COLO829 (cell line): ENCODE measurements around the gene KRT78.
"Not testable (repeated sequence)": the region's sequence is repeated elsewhere in the genome, so short reads cannot be mapped to it uniquely, and the experiment has no call there.

Experiments used
- DNase-seq: peaks from one replicate; pipeline ENCODE4 v3.0.0; 2012; ENCODE audit warnings: low spot score

The KRT78 gene

GRCh38 chr12:52848661-52849255 lies at the start of gene KRT78:
Gene KRT78, minus strand, starts transcription at chr12:52848994. Its CDS starts 64 bp downstream, at chr12:52848930.
- no peak for DNase-seq

DNA sequence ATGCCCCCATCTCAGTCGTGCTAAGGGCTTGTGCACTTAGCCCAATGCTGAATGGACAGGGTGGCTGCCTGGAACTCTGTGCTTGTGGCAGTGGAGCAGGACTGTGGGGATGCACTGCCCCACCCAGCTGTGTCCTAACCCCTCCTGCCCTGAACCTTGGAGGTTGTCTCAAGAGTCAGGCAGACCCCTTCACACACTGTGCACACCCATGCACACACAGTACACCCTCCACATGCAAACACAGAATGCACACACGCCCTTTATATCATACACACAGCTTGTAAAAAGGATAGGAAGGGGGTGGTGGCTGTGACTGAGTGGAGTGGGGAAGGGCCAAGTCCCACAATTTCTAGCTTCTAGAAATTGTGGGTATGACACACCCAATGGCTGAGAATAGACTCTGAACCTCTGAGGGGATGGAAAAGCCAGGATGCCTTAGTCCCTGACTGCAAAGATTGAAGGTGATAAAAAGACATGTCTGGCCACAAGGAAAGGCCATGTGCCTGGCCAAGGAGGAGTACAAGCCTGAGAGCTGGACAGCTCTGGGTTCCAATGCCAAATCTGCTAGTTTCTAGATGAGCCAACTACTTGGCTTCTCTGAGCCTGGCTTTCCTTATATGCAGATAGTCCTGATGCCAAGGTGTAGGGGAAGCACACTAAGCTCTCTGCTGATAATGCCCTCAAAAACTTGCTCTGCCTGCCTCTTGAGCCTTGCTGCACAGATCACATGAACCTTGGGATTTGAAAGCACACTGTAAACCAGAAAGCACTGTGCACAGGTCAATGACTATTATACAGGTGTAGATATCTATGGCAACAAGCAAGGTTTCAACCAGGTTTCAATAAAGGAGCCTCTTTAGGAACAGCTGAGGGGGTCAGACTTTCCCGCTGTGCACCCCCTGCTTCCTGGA lies 47.7 kb upstream of the KRT78 start:
- no peak for DNase-seq

DNA sequence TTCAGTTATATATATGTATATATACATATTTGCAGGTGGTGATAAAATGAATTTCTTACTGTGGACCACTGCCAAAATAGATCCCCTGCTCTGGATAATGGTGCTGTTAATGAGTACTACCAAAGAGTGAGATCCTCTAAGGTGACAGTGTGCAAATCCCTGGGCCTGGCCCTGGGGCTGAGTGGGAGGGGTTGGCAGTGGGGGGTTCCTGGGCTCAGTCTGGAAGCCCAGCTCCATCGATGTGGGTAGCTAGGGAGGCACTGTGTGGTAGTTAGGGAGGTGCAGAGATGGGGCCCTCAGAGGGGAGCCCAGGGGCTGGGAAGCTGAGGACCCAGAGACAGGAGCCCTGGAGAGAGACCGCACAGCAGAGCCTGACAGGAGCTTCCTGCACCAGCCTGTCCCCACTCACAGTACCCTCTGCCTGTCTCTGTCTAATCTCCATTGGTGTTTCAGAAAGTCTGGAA lies 47.0 kb upstream of the KRT78 start:
- no peak for DNase-seq

GRCh38 chr12:52892974-52893373 lies 44.2 kb upstream of the KRT78 start:
- no peak for DNase-seq

DNA sequence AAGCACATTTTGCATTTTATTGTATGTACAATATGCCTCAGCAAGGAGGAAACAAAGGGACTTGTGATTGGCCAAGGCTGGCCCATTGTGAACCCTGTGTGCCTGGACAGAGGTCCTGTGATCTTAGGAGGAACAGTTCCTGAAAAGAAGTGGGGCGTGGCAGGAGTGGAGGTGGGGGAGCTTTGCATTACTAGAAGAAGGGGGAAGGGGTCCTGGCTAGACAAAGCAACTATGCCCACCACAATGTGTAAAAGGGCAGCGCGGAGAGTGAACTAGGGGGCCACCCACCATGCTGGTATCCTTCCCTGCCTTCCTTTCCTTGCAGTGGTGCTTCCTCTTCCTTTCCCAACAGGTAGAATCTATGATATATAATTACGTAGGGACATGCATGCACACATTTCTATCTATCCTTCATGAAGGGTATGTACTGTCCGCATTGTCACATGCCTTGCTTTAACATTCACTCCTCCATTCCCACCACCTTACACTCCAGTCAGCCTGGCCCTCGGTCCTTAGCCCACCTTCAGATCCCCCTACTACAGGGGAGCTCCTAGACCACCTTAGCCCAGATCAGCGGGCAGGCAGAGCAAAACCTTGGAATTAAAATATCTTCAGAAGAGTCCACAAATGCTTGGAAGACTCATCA lies 43.5 kb upstream of the KRT78 start:
- no peak for DNase-seq

- no peak for DNase-seq
Observed at GRCh38 chr12:52891044-52891443, 42.2 kb upstream of the KRT78 start.

DNA sequence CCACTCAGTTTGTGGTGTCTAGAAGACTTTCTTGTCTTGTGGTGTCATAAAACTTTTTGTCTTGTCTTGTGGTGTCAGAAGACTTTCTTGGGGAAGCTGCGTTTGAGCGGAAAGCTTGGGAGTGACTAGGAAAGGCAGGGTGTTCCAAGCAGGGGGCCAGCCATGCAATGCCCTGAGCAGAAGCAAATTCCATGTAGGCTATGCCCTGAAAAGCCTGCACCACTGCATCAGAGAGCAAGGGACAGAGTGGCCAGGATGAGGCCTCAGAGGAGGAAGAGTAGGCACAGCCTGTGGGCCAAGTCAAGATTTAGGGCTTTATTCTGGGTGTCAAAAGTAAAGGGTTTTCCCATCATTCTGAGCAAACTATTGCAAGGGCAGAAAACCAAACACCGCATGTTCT lies 41.6 kb upstream of the KRT78 start:
- no peak for DNase-seq

DNA sequence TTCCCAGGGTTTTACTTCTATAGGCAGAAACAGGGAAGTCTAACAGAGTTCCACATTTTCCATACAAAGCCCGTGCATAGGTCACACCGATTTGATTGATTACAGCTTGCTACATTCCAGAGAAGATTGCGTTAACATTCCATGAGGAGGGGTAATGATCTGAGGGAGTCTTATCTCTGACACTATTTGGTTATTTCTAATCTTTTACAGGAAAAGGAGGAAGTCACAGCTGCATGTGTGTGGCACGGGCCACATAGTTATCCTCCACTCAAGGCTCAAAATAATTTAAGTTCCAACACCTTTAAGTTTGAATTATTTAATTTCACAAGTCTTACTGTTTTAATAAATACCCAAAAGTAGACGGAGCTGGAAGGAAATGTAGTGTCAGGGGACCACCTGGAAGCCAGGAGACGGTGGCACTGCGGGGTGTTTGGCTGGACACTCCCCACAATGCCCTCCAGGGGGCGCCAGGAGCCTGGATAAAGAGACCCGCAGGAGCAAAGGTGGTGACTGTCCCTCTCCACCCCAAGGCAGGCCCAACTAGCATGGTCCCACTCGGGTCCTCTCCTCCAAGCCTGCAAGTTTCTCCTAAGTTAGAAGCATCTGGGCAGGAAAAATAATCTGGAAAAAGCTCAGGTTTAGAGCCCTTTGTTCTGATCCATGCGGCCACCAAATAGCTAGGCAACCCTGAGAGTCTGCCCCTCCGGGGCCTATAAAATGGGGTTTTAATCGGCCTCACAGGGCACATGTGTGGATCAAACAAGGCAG lies 35.9 kb upstream of the KRT78 start:
- peak; percentile 74 for DNase-seq

- not testable (repeated sequence) for DNase-seq
Observed at GRCh38 chr12:52880499-52880898, 31.7 kb upstream of the KRT78 start.

DNA sequence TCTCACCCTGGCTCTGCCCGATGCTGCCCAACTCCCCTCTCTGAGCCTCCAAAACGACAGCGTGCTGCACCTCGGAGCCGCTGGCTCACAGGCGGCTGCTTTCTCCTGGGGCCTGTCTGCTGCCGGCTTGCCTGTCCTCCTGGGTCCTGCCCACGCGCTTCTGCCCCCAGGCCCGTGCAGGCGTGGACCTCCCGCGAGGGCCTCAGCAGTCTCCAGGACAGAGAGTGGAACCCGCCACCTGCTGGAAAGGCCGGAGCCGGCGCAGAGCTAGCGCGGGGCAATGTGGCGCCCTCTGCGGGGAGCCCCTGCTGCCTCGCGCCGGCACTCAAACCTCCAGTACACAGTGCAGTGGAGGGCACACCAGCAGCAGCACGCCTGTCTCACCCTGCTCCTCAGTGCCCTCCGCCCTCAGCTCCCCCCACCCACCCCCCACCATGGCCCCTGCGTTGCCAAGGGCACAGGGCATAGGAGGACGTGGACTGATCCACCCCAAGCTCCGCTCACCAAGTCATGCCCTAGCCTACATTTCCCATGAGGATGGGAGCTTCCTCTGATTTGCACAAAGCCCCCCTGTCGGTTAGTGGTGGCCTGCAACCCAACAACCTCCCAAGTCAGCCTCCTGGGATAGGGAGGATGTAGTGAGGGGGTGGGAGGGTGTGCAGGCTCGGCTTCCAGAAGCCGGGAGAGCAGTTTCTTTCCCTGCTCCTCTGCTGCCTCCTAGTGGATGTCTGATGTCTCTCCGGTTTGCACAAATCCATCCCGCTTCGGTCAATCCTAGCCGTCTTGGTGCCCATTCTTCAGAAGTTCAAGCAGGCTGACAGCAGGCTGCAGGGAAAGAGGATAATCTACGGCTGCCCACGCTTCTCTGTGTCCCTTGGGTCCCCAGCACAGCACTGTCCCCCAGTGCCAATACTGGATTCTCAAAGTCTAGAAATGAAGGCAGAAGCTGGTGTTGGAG lies 30.9 kb upstream of the KRT78 start:
- peak; percentile 89 for DNase-seq

GRCh38 chr12:52878507-52879393 lies 30.0 kb upstream of the KRT78 start:
- no peak for DNase-seq

GRCh38 chr12:52877242-52877641 lies 28.4 kb upstream of the KRT78 start:
- DNase-seq: no peak

DNA sequence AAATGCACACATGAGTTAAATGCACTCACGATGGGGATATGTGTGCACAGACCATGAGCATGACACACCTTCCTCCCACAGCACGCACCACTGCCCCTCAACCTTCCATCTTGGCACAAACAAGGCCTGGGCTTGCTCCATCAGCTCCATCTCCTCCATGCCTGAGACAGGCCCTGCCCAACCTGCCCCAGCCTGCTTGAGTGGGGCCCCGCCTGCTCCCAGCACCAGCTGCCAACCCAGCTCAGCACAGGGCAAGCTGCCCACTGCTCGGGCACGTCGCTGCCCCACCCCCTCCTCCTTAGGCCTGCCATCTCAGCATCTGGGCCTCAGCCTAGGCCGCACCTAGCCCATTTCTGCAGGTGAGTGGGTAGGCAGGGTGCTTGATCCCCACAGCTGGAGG lies 27.6 kb upstream of the KRT78 start:
- DNase-seq: no peak

GRCh38 chr12:52874573-52875435 lies 26.0 kb upstream of the KRT78 start:
- no peak for DNase-seq

DNA sequence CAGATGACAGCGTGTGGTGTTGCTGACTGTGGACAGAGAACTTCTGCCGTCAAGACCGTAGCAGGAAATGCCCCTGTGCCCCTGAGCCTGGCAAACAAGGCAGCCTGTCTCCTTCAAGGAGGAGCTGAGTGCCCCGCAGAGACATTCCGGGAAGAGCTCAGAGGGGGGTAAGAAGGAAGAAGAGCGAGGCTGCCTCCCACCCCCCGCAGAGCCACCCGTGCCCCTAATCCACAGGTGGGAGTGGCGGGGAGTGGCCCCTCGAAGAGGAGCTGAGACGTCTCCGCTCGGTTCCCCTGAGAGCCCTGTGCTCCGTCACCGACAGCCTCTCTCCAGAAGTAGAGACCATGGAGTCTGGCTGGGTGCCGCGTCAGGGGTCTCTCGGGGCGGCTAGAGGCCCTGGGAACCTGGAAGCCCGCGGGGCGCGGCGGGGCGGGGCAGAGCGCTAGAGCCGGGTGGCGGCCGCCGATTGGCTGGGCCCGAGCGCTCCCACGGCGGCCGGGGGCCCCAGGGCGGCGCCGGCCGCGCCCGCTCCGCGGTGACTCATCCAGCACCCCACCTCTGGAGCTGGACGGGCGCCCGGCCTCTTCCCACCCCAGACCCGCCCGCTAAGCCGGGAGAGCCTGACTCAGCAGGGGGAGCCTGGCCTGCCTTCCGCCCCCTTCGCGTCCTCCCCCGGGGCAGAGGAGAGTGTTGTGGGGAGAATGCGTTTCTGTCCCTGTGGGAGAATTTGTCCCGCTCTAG lies 25.2 kb upstream of the KRT78 start:
- peak; percentile 78 for DNase-seq

DNA sequence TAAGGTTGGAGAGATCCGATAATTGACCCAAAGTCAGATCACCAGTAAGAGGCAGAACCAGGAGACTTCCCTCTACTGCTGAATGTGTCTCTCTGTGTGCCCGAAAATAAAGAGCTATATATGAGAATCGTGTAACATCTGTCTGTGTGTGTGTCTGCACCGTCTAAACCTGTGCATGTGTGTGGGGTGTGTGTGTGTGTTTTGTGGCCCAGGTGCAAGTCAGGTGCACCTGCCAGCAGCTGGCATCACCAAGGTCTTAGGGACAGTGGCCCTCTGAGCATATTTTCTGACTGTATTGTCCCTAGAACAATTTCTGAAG lies 24.7 kb upstream of the KRT78 start:
- DNase-seq: no peak

DNA sequence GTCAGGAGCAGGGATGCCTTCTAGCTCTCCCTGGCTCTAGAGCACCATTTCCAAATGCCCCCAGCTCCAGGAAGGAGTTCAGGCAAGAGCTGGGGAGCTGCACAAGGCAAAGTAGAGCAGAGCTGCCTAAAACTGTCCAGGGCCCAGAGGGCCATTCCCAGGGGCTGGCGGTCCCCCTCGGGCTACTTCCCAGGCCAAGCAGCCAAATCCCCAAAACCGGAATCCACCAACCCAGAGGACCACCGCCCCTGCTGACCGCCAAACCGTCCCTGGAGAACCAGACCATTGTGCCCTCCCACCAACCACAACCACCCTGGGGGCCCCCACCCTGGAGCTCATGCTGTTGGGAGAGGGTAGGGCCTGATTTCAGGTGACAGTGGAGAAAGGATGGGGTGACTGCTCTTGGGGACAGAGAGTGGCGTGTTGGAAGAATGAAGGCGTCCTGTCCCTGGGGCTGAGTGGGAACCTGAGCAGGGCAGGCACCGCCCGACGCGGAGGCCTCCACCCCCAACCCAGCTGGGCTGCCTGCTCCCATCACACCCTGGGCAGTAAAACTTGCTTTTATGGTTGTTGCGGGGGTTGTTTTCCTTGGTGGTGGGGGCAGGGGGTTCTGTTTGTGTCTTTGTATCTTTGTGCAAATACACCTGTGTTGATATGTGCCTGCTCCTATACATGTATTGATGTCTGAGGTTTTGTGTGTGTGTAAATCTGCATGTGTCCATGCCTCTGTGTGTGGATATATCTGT lies 24.0 kb upstream of the KRT78 start:
- no peak for DNase-seq
